Spleen (tissue), 7 donors: ENCODE data around the gene TRAF1.

ENCODE experiments used
- CTCF ChIP-seq, 11 experiments: fragments of 200-600 bp in 7 of 11; fragments of 450-650 bp in 4 of 11; sonication (generic) in 4 of 11; IDR thresholded peaks in 8 of 11; conservative IDR thresholded peaks in 3 of 11; 1 replicate in 7 of 11; 2 replicates in 4 of 11; pipeline versions ENCODE4 v1.4.0 to v1.8.0; 2016 to 2021; ENCODE audit warnings: antibody characterized with exemption in 11 of 11, inconsistent platforms in 4 of 11, mild to moderate bottlenecking in 1 of 11
- POLR2A ChIP-seq, 3 donors: fragments of 450-650 bp; IDR thresholded peaks; one replicate each; pipeline ENCODE4 v1.5.1; 2017; ENCODE audit warnings: antibody characterized with exemption in 3 of 3, mild to moderate bottlenecking in 1 of 3
- donor health status: DM: no; HTN: no; CAD: no; lungs with moderate emphysema.
- donor health status: DM: no; HTN: no; CAD: no.
- donor health status: DM: no; HTN: no; CAD: no.

GRCh38 chr9:120861935-120862334 is 64.7 kb downstream of the TRAF1 start:
- no peak for TF ChIP-seq CTCF (IDR thresholded peaks at IDR 0.05 in 8 of 11, conservative IDR thresholded peaks at IDR 0.05 in 3 of 11)
- TF ChIP-seq POLR2A (IDR thresholded peaks at IDR 0.05): no peak
